Sigmoid colon (tissue), 4 donors: ENCODE measurements around the gene TMEM220.
A peak's percentile ranks its signal among the peaks of the same experiment; 100 is the strongest.

Experiments used
- CTCF ChIP-seq, 4 experiments: fragments of 450-650 bp in 3 of 4; fragments of 200-600 bp in 1 of 4; IDR thresholded peaks; one replicate each; pipeline ENCODE4 v1.5.1; 2016 to 2019; ENCODE audit warnings: antibody characterized with exemption in 4 of 4, mild to moderate bottlenecking in 3 of 4, moderate library complexity in 2 of 4
- EP300 ChIP-seq, 4 donors: sonication (generic); formaldehyde crosslinking; IDR thresholded peaks; one replicate each; pipeline ENCODE4 v1.6.1; 2017; ENCODE audit warnings: antibody characterized with exemption in 4 of 4
- POLR2A ChIP-seq, 2 donors: fragments of 450-650 bp; IDR thresholded peaks; one replicate each; pipeline ENCODE4 v1.6.1; 2016; ENCODE audit warnings: antibody characterized with exemption in 2 of 2, mild to moderate bottlenecking in 2 of 2, moderate library complexity in 2 of 2
- POLR2AphosphoS5 ChIP-seq, 4 donors: sonication (generic); formaldehyde crosslinking; IDR thresholded peaks; one replicate each; pipeline ENCODE4 v1.6.1; 2017; ENCODE audit warnings: antibody characterized with exemption in 4 of 4

- no peak for TF ChIP-seq POLR2A (IDR thresholded peaks at IDR 0.05)
- TF ChIP-seq CTCF (IDR thresholded peaks at IDR 0.05): peak in 2 of 4 experiments; percentile 10 to 45
- TF ChIP-seq POLR2AphosphoS5 (IDR thresholded peaks at IDR 0.05): no peak
- TF ChIP-seq EP300 (IDR thresholded peaks at IDR 0.05): no peak
Measured at GRCh38 chr17:10772425-10773380, 42.9 kb upstream of the TMEM220 start.
